Fibroblast of lung (primary cell): ENCODE results near the gene ZNF562. TPM values are rescaled to one million over a fixed set of nuclear protein-coding genes. Genes with fewer than 3 reads are reported as not detected.

Source experiments
- DNase-seq, 2 donors: peaks; one replicate each; pipeline versions ENCODE4 v3.0.0 to v3.0.0-alpha.2; 2010; ENCODE audit warnings: low read depth in 2 of 2
- H2AFZ ChIP-seq: 2 replicates; pipeline ENCODE4 v1.5.1; 2012; ENCODE audit warnings: low read length, control low read depth, inconsistent platforms
- H3K27ac ChIP-seq: 2 replicates; pipeline ENCODE4 v1.5.1; 2011; ENCODE audit warnings: low read length, control low read depth; ENCODE audit not compliant: insufficient read depth
- H3K27me3 ChIP-seq: 2 replicates; pipeline ENCODE4 v1.5.1; 2011; ENCODE audit warnings: mild to moderate bottlenecking, low read length; ENCODE audit not compliant: control insufficient read depth, insufficient read depth
- H3K36me3 ChIP-seq: 2 replicates; pipeline ENCODE4 v1.5.1; 2011; ENCODE audit warnings: low read length; ENCODE audit not compliant: control insufficient read depth, insufficient read depth
- H3K4me1 ChIP-seq: 2 replicates; pipeline ENCODE4 v1.5.1; 2011; ENCODE audit warnings: low read length; ENCODE audit not compliant: control insufficient read depth, insufficient read depth; ENCODE audit errors: extremely low read depth
- H3K4me2 ChIP-seq: 2 replicates; pipeline ENCODE4 v1.5.1; 2011; ENCODE audit warnings: low read length, control low read depth; ENCODE audit not compliant: insufficient read depth; ENCODE audit errors: extremely low read depth
- H3K4me3 ChIP-seq, 4 experiments: fragments of 200-600 bp in 1 of 4; sonication (generic) in 1 of 4; replicated peaks in 1 of 4; 2 replicates each; pipeline ENCODE4 v1.5.1; 2011 to 2016; ENCODE audit warnings: low read length in 4 of 4, low read depth in 3 of 4, mild to moderate bottlenecking in 3 of 4, control low read depth in 2 of 4, inconsistent platforms in 1 of 4, mixed read lengths in 1 of 4; ENCODE audit not compliant: insufficient read depth in 1 of 4; ENCODE audit errors: control extremely low read depth in 1 of 4
- H3K79me2 ChIP-seq: 2 replicates; pipeline ENCODE4 v1.5.1; 2012; ENCODE audit warnings: mild to moderate bottlenecking, low read length, inconsistent platforms; ENCODE audit not compliant: control insufficient read depth, insufficient read depth
- H3K9ac ChIP-seq: 2 replicates; pipeline ENCODE4 v1.5.1; 2011; ENCODE audit warnings: mild to moderate bottlenecking, low read length, control low read depth; ENCODE audit not compliant: insufficient read depth
- H3K9me3 ChIP-seq: 2 replicates; pipeline ENCODE4 v1.5.1; 2012; ENCODE audit warnings: low read depth, low read length; ENCODE audit not compliant: control insufficient read depth, insufficient read depth
- H4K20me1 ChIP-seq: 2 replicates; pipeline ENCODE4 v1.5.1; 2011; ENCODE audit warnings: low read length; ENCODE audit not compliant: control insufficient read depth, insufficient read depth; ENCODE audit errors: extremely low read depth
- EZH2 ChIP-seq: IDR thresholded peaks from 2 replicates; pipeline ENCODE4 v1.5.1; 2012; ENCODE audit warnings: low read length, control low read depth, mild to moderate bottlenecking; ENCODE audit errors: missing control alignments
- polyA plus RNA-seq, 2 donors: library from polyadenylated mRNA; depleted of rRNA in 1 of 2; stranded (reverse) in 1 of 2; unstranded in 1 of 2; fragments of >200 nt; gene quantifications; 2 replicates each; pipeline ENCODE4 v1.2.1, GENCODE V29; 2011 to 2012; ENCODE audit warnings: missing spikeins in 1 of 2
- total RNA-seq: library from RNA; depleted of rRNA; stranded (reverse); fragments of >200 nt; gene quantifications from 2 replicates; pipeline ENCODE4 v1.2.1, GENCODE V29; 2014

ZNF562 gene
- total and polyA plus RNA-seq, 2 donors (not counting 1 experiment from before 2014, with no cell fraction given) = 12.2 to 28.6 TPM

GRCh38 chr19:9597027-9597426 is 77.9 kb downstream of the ZNF562 start:
- TF ChIP-seq EZH2 = no peak
- DNase-seq = peak; percentile 72 to 92
- Histone ChIP-seq H3K36me3 (no peaks in the 10 kb centered on the region), H3K79me2 (no peaks in the 10 kb centered on the region), H3K27ac (no peak overlapping the region), H4K20me1 (no peaks in the 10 kb centered on the region), H3K4me3 (no peak overlapping the region), H3K4me2 (no peak overlapping the region), H2AFZ (no peak overlapping the region), H3K9ac (no peak overlapping the region), H3K9me3 (no peaks in the 10 kb centered on the region), H3K4me1 (peaks cover 2% of the 10 kb centered on the region), H3K27me3 (peaks cover 2% of the 10 kb centered on the region)

Other genes starting within 250 kb of the ZNF562 start
- gene ZNF266, start 239.5 kb downstream of the ZNF562 start, total RNA-seq = 10.0 and 10.7 TPM in 2 replicates
- gene ZNF266, start 239.5 kb downstream of the ZNF562 start, polyA plus RNA-seq = 8.4 and 14.4 TPM in 2 replicates
- gene ZNF560, start 176.5 kb downstream of the ZNF562 start, total RNA-seq = 3.3 and 7.3 TPM in 2 replicates
- 0.61 and 1.0 TPM in 2 replicates for gene ZNF560, start 176.5 kb downstream of the ZNF562 start, polyA plus RNA-seq
- 28.9 and 29.8 TPM in 2 replicates for gene ZNF426, start 136.5 kb downstream of the ZNF562 start, total RNA-seq
- gene ZNF426, start 136.5 kb downstream of the ZNF562 start, polyA plus RNA-seq = 10.1 and 12.4 TPM in 2 replicates
- gene ZNF121, start 90.6 kb downstream of the ZNF562 start, total RNA-seq = 38.8 and 53.3 TPM in 2 replicates
- gene ZNF121, start 90.6 kb downstream of the ZNF562 start, polyA plus RNA-seq = 3.7 and 4.2 TPM in 2 replicates
- gene ZNF561, start 53.9 kb downstream of the ZNF562 start, total RNA-seq = 52.6 and 53.5 TPM in 2 replicates
- 26.7 and 34.1 TPM in 2 replicates for gene ZNF561, start 53.9 kb downstream of the ZNF562 start, polyA plus RNA-seq
- 11.8 and 20.8 TPM in 2 replicates for gene ZNF846, start 93.6 kb upstream of the ZNF562 start, total RNA-seq
- gene ZNF846, start 93.6 kb upstream of the ZNF562 start, polyA plus RNA-seq = 6.2 and 7.4 TPM in 2 replicates
- 13.9 and 23.1 TPM in 2 replicates for gene FBXL12, start 144.0 kb upstream of the ZNF562 start, total RNA-seq
- gene FBXL12, start 144.0 kb upstream of the ZNF562 start, polyA plus RNA-seq = 20.3 and 20.7 TPM in 2 replicates
- gene UBL5, start 152.8 kb upstream of the ZNF562 start, total RNA-seq = 151 and 154 TPM in 2 replicates
- 1,038 and 1,336 TPM in 2 replicates for gene UBL5, start 152.8 kb upstream of the ZNF562 start, polyA plus RNA-seq
- 76.8 and 98.8 TPM in 2 replicates for gene PIN1, start 160.2 kb upstream of the ZNF562 start, total RNA-seq
- gene PIN1, start 160.2 kb upstream of the ZNF562 start, polyA plus RNA-seq = 33.4 and 54.1 TPM in 2 replicates